ENCODE results near the gene SORCS2. TPM values are rescaled to one million over a fixed set of nuclear protein-coding genes. Genes with fewer than 3 reads are reported as not detected.
A peak's percentile ranks its signal among the peaks of the same experiment; 100 is the strongest.
"Not testable (repeated sequence)": the region's sequence is repeated elsewhere in the genome, so short reads cannot be mapped to it uniquely, and the experiment has no call there.

Gene SORCS2
- total RNA-seq, 1 donor from 2014 or later = 5.2 TPM

DNA sequence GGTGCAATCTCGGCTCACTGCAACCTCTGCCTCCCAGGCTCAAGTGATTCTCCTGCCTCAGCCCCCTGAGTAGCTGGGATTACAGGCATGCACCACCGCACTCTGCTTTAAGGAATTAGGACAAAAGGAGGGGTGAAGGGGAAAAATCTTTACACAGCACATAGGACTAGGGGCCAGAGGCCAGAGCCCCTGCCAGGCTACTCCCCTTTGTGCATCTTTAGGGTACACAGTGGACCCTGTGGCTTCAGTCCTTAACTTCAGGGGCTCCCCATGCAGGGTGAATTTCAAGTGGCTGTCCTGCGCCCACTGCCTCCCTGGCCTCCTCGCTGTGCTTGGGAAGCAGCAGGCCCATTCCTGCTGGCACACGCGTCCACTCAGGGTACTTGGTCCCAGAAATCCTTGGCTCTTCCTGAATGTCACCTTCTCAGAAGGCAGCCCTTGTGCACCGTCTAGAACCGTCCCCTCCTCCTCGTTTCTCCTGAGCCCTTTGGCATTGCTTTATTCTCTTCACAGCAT is 381.3 kb downstream of the SORCS2 start:
- peak; percentile 70 for DNase-seq (ENCODE audit: low spot score)
- Histone ChIP-seq H3K4me3 (no peak overlapping the region), H2AFZ (replicated peaks) (no peak overlapping the region), H3K9me3 (ENCODE audit: low read depth) (peaks cover 10% of the 10 kb centered on the region), H3K36me3 (no peaks in the 10 kb centered on the region), H3F3A (ENCODE audit: low read depth) (peaks cover 12% of the 10 kb centered on the region), H3K79me2 (ENCODE audit: low read depth) (no peaks in the 10 kb centered on the region), H4K20me1 (ENCODE audit: low read depth) (peaks cover 3% of the 10 kb centered on the region), H3K9ac (no peak overlapping the region), H3K27ac (no peak overlapping the region), H3K27me3 (no peaks in the 10 kb centered on the region), H3K4me2 (peak overlapping the region; percentile 42), H3K4me1 (peaks cover 39% of the 10 kb centered on the region)
- peaks cover 37% of the 10 kb centered on the region for H3K9me3 Mint-ChIP-seq
- no peak overlapping the region for H3K4me3 Mint-ChIP-seq
- H3K4me1 Mint-ChIP-seq = peaks cover 33% of the 10 kb centered on the region
- H3K36me3 Mint-ChIP-seq = peaks cover 3% of the 10 kb centered on the region
- peak overlapping the region; percentile 5 for H3K27ac Mint-ChIP-seq
- TF ChIP-seq EZH2 (IDR thresholded peaks at IDR 0.05) = no peak
- TF ChIP-seq, protein P1, sequence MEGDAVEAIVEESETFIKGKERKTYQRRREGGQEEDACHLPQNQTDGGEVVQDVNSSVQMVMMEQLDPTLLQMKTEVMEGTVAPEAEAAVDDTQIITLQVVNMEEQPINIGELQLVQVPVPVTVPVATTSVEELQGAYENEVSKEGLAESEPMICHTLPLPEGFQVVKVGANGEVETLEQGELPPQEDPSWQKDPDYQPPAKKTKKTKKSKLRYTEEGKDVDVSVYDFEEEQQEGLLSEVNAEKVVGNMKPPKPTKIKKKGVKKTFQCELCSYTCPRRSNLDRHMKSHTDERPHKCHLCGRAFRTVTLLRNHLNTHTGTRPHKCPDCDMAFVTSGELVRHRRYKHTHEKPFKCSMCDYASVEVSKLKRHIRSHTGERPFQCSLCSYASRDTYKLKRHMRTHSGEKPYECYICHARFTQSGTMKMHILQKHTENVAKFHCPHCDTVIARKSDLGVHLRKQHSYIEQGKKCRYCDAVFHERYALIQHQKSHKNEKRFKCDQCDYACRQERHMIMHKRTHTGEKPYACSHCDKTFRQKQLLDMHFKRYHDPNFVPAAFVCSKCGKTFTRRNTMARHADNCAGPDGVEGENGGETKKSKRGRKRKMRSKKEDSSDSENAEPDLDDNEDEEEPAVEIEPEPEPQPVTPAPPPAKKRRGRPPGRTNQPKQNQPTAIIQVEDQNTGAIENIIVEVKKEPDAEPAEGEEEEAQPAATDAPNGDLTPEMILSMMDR (IDR thresholded peaks at IDR 0.05) = no peak
- no peak for TF ChIP-seq EZH2phosphoT487 (IDR thresholded peaks at IDR 0.05)
- peaks cover 10% of the 10 kb centered on the region for H3K27me3 Mint-ChIP-seq (ENCODE audit: insufficient read depth, low read depth)

DNA sequence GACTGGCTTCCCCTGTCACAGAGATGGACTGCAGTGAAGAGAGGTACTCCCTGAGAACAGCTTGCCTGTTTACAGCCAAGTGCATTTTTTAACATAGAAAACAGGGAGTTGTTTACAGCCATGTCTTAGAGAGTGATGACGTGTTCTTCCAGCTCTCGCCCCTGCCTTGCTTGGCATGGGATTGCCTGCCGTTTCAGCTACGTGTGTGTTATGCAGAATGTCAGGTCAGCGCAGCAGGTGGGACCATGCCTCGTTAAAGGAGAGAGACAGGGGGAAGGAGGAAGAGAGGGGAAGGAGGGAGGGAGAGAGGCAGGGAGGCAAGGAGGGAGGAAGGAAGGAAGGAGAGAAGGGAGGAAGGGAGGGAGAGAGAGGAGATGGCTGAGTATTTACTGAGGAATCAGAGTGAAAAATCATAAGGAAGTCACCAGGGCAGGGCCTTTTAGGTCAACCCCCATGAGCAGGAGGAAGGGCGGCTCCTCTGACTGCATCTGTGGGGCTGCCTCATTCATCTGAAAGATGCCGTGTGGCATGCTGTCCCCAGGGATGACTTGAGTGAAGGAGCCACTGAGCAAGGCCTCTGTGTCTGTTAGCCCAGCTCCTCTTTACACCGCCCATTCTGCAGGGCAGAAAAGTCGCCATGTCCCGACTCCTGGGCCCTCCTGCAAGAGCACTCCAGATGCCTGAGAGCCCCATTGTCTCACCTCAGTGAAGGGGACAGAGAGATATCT is 382.1 kb downstream of the SORCS2 start:
- H3K36me3 Mint-ChIP-seq = peaks cover 3% of the 10 kb centered on the region

DNA sequence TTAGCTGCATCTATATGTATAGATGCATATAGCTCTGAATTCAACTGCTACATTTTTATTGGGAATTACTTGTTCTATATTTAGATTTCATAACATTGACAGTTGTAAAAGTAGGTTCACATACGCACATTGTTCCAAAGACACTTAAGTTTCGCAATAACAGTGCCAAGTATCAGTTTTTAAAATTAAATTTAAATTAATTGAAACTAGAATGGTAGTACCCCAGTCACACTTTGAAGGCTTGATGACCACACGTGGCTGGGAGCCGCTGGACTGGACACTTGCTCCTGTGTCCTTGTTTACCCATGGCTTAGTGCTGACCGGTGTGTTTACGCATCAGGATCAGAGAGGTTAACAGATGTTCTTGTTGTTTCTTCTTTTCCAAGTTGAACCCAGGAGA is 383.1 kb downstream of the SORCS2 start:
- Mint-ChIP-seq H3K27ac (no peak overlapping the region), H3K36me3 (peaks cover 3% of the 10 kb centered on the region), H3K9me3 (peaks cover 47% of the 10 kb centered on the region), H3K4me1 (peaks cover 31% of the 10 kb centered on the region), H3K4me3 (no peak overlapping the region), H3K27me3 (ENCODE audit: insufficient read depth, low read depth) (peaks cover 2% of the 10 kb centered on the region)
- no peaks in the 10 kb centered on the region for H3K27me3 ChIP-seq
- peaks cover 32% of the 10 kb centered on the region for H3K4me1 ChIP-seq
- H3K4me2 ChIP-seq = no peak overlapping the region
- peaks cover 3% of the 10 kb centered on the region for H4K20me1 ChIP-seq (ENCODE audit: low read depth)
- no peaks in the 10 kb centered on the region for H3K36me3 ChIP-seq
- no peak overlapping the region for H2AFZ ChIP-seq (replicated peaks)
- H3F3A ChIP-seq (ENCODE audit: low read depth) = peaks cover 12% of the 10 kb centered on the region
- H3K4me3 ChIP-seq = no peak overlapping the region
- H3K27ac ChIP-seq = no peak overlapping the region
- H3K9ac ChIP-seq = no peak overlapping the region
- TF ChIP-seq EZH2phosphoT487 (IDR thresholded peaks at IDR 0.05) (no peak), EZH2 (IDR thresholded peaks at IDR 0.05) (no peak)
- TF ChIP-seq, protein P1 (IDR thresholded peaks at IDR 0.05) = no peak
- H3K79me2 ChIP-seq (ENCODE audit: low read depth) = no peaks in the 10 kb centered on the region
- peaks cover 10% of the 10 kb centered on the region for H3K9me3 ChIP-seq (ENCODE audit: low read depth)
- DNase-seq (ENCODE audit: low spot score) = no peak

More for the DNA sequence above, 382.1 kb downstream of the SORCS2 start:
- H4K20me1 ChIP-seq (ENCODE audit: low read depth) = peaks cover 3% of the 10 kb centered on the region
- peaks cover 39% of the 10 kb centered on the region for H3K4me1 ChIP-seq
- peaks cover 10% of the 10 kb centered on the region for H3K9me3 ChIP-seq (ENCODE audit: low read depth)
- no peak overlapping the region for H3K4me3 Mint-ChIP-seq
- peak overlapping the region; percentile 5 for H3K27ac Mint-ChIP-seq
- H3F3A ChIP-seq (ENCODE audit: low read depth) = peaks cover 12% of the 10 kb centered on the region
- no peaks in the 10 kb centered on the region for H3K27me3 ChIP-seq
- peaks cover 43% of the 10 kb centered on the region for H3K9me3 Mint-ChIP-seq
- no peak overlapping the region for H2AFZ ChIP-seq (replicated peaks)
- H3K4me1 Mint-ChIP-seq = peaks cover 33% of the 10 kb centered on the region
- no peak for TF ChIP-seq EZH2 (IDR thresholded peaks at IDR 0.05)
- H3K79me2 ChIP-seq (ENCODE audit: low read depth) = no peaks in the 10 kb centered on the region
- no peaks in the 10 kb centered on the region for H3K36me3 ChIP-seq
- DNase-seq (ENCODE audit: low spot score) = no peak
- no peak overlapping the region for H3K27ac ChIP-seq
- peaks cover 5% of the 10 kb centered on the region for H3K27me3 Mint-ChIP-seq (ENCODE audit: insufficient read depth, low read depth)
- peak overlapping the region; percentile 42 for H3K4me2 ChIP-seq
- no peak overlapping the region for H3K9ac ChIP-seq
- no peak overlapping the region for H3K4me3 ChIP-seq

DNA sequence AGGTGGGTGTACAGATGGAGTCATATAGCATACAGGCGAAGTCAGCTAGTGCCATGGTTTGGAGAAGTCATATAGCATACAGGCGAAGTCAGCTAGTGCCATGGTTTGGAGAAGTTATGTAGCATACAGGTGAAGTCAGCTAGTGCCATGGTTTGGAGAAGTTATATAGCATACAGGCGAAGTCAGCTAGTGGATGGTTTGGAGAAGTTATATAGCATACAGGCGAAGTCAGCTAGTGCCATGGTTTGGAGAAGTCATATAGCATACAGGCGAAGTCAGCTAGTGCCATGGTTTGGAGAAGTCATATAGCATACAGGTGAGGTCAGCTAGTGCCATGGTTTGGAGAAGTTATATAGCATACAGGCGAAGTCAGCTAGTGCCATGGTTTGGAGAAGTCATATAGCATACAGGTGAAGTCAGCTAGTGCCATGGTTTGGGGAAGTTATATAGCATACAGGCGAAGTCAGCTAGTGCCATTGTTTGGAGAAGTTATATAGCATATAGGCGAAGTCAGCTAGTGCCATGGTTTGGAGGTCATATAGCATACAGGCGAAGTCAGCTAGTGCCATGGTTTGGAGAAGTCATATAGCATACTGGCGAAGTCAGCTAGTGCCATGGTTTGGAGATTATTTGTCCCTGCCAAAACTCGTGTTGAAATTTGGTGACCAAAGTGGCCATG is 385.2 kb downstream of the SORCS2 start:
- not testable (repeated sequence) for H3K4me3 Mint-ChIP-seq; H3K36me3 Mint-ChIP-seq; H3K27me3 Mint-ChIP-seq (ENCODE audit: insufficient read depth, low read depth); H3K4me2 ChIP-seq; H3K4me3 ChIP-seq; H3K36me3 ChIP-seq; H3K79me2 ChIP-seq (ENCODE audit: low read depth); H2AFZ ChIP-seq (replicated peaks); H4K20me1 ChIP-seq (ENCODE audit: low read depth); H3K27me3 ChIP-seq; H3K27ac ChIP-seq; DNase-seq (ENCODE audit: low spot score); H3K9ac ChIP-seq; H3K27ac Mint-ChIP-seq
- Histone ChIP-seq H3K9me3 (ENCODE audit: low read depth) (peaks cover 10% of the 10 kb centered on the region), H3F3A (ENCODE audit: low read depth) (peaks cover 12% of the 10 kb centered on the region), H3K4me1 (peaks cover 19% of the 10 kb centered on the region)
- Mint-ChIP-seq H3K9me3 (peaks cover 51% of the 10 kb centered on the region), H3K4me1 (peaks cover 18% of the 10 kb centered on the region)

Data from neural progenitor cell (in vitro differentiated cells).